ENCODE data around the gene WDR46. TPM values are rescaled to one million over a fixed set of nuclear protein-coding genes. Genes with fewer than 3 reads are reported as not detected.

The WDR46 gene
- total RNA-seq, 1 donor from 2014 or later = 37.0 TPM

GRCh38 chr6:33248643-33248931, 40.5 kb downstream of the WDR46 start:
- ATAC-seq (peak; percentile 1), DNase-seq (peak; percentile 69)
- H3K4me3 ChIP-seq = peak overlapping the region; percentile 59
- peaks cover 21% of the 10 kb centered on the region for H3K4me1 ChIP-seq
- H3K27me3 ChIP-seq = no peaks in the 10 kb centered on the region
- peaks cover 18% of the 10 kb centered on the region for H3K36me3 ChIP-seq
- H3K27ac ChIP-seq = peak overlapping the region; percentile 81
- H3K9me3 ChIP-seq = no peaks in the 10 kb centered on the region
- intact Hi-C loops (cut with DNase I) = loop anchor here (10.0 kb wide), 3 partner anchors 84 to 234 kb away; no protein-coding TSS in a partner anchor
- TF ChIP-seq CTCF (IDR thresholded peaks at IDR 0.05) = no peak

GRCh38 chr6:33247977-33248642, 40.9 kb downstream of the WDR46 start:
- peak; percentile 99 for TF ChIP-seq CTCF (IDR thresholded peaks at IDR 0.05)
- Histone ChIP-seq H3K27ac (peak overlapping the region; percentile 81), H3K27me3 (no peaks in the 10 kb centered on the region), H3K36me3 (peaks cover 18% of the 10 kb centered on the region), H3K9me3 (no peaks in the 10 kb centered on the region), H3K4me1 (peaks cover 21% of the 10 kb centered on the region), H3K4me3 (peak overlapping the region; percentile 59)
- DNase-seq = peak; percentile 91
- ATAC-seq = peak; percentile 85
- intact Hi-C loops (cut with DNase I) = loop anchor here (10.0 kb wide), 3 partner anchors 83 to 233 kb away; no protein-coding TSS in a partner anchor

- H3K27me3 ChIP-seq = no peaks in the 10 kb centered on the region
- H3K4me1 ChIP-seq = peaks cover 4% of the 10 kb centered on the region
- no peaks in the 10 kb centered on the region for H3K36me3 ChIP-seq
- intact Hi-C loops (cut with DNase I) = loop anchor here (10.0 kb wide), 3 partner anchors 79 to 229 kb away; no protein-coding TSS in a partner anchor
- no peak overlapping the region for H3K4me3 ChIP-seq
- ATAC-seq (no peak), DNase-seq (no peak)
- no peak for TF ChIP-seq CTCF (IDR thresholded peaks at IDR 0.05)
- H3K27ac ChIP-seq = no peak overlapping the region
- no peaks in the 10 kb centered on the region for H3K9me3 ChIP-seq
These were observed 45.6 kb downstream of the WDR46 start for GRCh38 chr6:33243476-33243875.

- H3K9me3 ChIP-seq = no peaks in the 10 kb centered on the region
- H3K27me3 ChIP-seq = no peaks in the 10 kb centered on the region
- ATAC-seq (no peak), DNase-seq (no peak)
- intact Hi-C loops (cut with DNase I) = loop anchor here (10.0 kb wide), 3 partner anchors 77 to 227 kb away; no protein-coding TSS in a partner anchor
- no peak overlapping the region for H3K4me3 ChIP-seq
- no peak overlapping the region for H3K27ac ChIP-seq
- no peaks in the 10 kb centered on the region for H3K36me3 ChIP-seq
- H3K4me1 ChIP-seq = no peaks in the 10 kb centered on the region
- no peak for TF ChIP-seq CTCF (IDR thresholded peaks at IDR 0.05)
These were observed 47.1 kb downstream of the WDR46 start for GRCh38 chr6:33241968-33242367.

GRCh38 chr6:33237741-33238140, 51.3 kb downstream of the WDR46 start:
- TF ChIP-seq CTCF (IDR thresholded peaks at IDR 0.05) = no peak
- no peaks in the 10 kb centered on the region for H3K9me3 ChIP-seq
- H3K4me3 ChIP-seq = no peak overlapping the region
- ATAC-seq (no peak), DNase-seq (no peak)
- intact Hi-C loops (cut with DNase I) = no loop called here
- no peaks in the 10 kb centered on the region for H3K4me1 ChIP-seq
- no peak overlapping the region for H3K27ac ChIP-seq
- H3K27me3 ChIP-seq = peaks cover 23% of the 10 kb centered on the region
- H3K36me3 ChIP-seq = no peaks in the 10 kb centered on the region

All from upper lobe of right lung (tissue), 1 donor.